Measurements from ENCODE around the gene IL31.

DNA sequence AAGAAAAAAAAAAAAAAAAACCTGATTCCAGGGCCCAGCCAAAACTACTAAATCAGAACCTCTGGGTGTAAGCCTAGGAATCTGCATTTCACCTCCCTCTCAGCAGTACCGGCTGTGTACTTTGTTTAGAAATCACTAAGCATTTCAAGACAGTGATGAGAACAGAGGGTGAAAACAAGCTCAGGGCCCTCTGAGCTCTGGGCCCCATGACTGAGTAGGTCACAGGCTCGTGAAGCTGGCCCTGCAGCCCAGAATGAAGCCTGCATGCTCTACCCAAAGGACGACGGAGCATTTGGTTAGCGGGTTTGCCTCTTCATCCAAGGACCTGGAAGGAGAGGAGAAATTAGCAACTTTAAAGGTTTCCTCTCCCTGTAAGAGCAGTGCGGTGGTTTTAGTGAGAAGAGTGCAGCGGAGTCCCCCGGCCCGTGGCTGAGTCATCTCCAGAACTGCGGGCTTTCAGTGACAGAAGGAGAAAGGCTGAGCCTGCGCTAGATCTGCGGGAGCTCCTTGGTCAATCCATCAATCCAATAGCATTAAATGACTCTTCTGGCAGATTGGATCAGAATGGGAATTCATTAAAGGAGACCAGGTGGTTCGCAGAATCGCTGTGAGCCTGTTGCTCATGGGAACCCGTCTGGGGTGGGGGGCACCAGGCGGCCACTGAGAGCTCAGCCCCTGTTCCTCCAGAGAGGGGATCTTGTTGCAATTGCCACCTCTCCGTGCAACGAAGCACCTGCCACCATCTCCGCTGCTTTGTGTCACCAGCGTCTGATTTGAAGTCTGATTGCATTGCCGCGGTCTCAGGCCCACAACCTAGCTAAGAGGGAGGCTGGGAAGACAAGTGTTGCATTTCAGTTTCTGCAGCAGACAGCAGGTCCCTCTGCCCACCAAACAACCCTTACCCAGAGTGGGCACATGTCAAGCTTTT, 7.3 kb downstream of the IL31 start:
- TF ChIP-seq, protein P1, sequence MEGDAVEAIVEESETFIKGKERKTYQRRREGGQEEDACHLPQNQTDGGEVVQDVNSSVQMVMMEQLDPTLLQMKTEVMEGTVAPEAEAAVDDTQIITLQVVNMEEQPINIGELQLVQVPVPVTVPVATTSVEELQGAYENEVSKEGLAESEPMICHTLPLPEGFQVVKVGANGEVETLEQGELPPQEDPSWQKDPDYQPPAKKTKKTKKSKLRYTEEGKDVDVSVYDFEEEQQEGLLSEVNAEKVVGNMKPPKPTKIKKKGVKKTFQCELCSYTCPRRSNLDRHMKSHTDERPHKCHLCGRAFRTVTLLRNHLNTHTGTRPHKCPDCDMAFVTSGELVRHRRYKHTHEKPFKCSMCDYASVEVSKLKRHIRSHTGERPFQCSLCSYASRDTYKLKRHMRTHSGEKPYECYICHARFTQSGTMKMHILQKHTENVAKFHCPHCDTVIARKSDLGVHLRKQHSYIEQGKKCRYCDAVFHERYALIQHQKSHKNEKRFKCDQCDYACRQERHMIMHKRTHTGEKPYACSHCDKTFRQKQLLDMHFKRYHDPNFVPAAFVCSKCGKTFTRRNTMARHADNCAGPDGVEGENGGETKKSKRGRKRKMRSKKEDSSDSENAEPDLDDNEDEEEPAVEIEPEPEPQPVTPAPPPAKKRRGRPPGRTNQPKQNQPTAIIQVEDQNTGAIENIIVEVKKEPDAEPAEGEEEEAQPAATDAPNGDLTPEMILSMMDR (IDR thresholded peaks at IDR 0.05; ENCODE audit: low read depth, low read length): no peak
- no peak for TF ChIP-seq EZH2phosphoT487 (IDR thresholded peaks at IDR 0.05; ENCODE audit: low read depth)

Data from OCI-LY3 (cell line).